Activated CD4-positive, alpha-beta T cell treated with anti-CD3 and anti-CD28 coated beads for 1 hour (primary cell): Measurements from ENCODE around the gene MFAP3.
"Not testable (repeated sequence)": the region's sequence is repeated elsewhere in the genome, so short reads cannot be mapped to it uniquely, and the experiment has no call there.

Experiments used
- DNase-seq: peaks from one replicate; pipeline ENCODE4 v3.0.0-alpha.2; 2020

The MFAP3 gene

DNA sequence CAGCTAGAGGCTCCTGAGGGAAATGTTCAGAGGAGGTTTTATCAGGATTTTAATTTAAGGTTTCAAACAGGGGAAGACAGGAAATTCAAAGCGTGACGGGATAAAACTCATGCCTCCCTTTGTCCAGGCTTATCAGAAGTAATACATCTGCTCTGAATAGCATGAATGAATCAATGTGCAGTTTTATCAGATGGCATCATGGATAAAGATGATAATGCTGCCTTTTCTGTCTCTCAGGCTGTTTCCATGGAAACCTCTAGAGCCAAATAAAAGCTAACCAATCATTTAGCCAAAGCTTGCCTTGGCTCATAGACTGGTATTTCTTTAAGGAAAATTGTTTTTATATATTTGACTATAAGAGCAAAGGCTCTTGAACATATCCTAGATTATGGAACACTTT, 16.4 kb downstream of the MFAP3 start:
- DNase-seq: no peak

DNA sequence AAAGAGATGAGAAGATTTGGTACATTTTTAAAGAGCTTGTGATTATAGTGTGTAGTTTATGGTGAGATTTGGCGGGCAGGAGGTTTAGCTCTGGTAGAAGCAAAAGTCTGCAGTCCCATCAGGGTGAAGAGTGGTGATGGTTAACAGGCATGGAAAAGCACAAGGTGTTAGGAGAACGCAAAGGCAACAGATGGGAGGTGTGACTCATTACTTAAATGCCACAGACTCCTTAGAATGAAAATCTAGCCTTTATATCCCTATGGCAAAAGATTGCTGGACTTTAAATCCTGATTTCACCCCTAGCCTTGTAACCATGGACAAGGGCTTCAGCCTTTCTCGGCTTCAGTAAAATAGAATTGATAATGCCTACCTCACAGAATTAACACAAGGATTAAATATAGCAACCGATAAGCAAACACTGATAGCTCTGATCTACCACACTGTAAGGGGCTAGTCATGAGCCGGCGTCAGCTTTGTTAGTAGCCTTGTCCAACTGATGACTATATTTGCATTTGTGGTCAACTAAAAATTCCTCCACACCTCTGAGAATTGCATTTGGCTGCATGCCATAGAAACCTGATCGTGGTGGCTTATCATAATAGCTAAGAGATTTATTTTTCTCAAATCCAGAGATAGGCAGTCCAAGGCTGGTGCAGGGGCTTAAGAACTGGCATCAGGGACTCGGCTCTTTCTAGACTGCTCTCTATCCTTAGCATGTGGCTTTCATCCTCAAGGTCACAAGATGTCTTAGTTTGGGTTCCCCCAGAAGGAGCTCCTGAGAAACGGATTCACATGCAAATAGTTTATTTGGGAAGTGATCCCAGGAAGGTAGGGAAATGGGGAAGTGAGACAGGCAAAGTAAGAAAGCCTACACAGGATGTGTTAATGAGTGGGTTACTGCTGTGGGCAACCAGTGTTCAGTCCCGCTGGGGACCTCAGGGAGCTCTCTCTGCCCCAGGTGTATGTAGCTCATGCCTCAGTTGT, 19.6 kb downstream of the MFAP3 start:
- no peak for DNase-seq

DNA sequence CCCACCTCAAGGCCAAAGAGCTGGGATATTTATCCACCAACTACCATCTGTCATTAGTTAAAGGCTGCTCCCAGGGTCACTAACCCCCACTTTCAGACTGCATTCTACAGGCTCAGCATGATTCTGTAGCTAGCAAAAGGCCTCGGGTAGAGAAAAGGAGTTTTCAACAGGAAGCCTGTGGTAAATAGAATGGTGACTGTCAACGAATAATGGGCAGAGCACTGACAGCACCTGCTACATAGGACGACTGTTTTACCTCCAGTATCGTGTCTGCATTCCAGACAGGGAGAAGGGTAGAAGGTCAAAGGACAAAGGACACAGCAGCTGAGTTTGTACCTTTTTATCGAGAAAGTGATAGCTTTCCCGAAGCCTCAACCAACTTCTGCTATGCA, 20.3 kb downstream of the MFAP3 start:
- no peak for DNase-seq

DNA sequence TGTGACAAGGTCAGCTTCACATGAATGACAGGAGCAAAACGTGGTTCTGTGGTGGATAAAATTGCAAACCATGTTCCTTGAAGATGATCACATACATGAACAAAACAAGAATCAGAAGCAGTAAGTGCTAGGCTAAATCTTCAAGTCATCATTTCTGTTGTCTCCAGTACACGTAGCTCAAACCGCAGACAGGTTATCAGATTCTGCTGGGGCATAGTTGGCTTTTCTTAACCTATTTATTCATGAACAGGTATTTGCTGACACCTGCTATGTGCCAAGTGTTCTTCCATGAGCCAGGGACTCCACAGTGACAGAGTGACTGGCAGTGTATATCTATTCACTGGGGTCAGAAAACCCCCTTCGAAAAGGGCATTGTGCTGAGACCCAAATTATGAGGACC, 20.8 kb downstream of the MFAP3 start:
- no peak for DNase-seq

DNA sequence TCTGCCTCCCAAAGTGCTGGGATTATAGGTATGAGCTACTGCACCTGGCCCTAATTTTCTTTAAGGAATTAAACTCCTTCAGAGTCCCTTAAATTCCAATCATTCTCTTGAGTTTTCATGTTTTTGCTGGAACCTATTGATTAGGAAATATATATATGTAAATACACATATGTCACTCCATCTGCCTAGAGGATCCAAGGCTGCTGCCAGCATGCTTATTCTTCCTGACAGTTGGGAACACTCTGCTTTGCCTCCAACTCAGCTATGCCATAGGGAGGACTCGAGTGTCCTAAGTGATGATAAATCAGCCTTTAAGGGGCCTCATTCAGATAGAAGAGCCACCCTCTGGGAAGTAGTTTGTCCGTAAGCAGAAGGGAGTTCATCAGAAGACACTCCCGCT, 21.8 kb downstream of the MFAP3 start:
- DNase-seq: no peak

DNA sequence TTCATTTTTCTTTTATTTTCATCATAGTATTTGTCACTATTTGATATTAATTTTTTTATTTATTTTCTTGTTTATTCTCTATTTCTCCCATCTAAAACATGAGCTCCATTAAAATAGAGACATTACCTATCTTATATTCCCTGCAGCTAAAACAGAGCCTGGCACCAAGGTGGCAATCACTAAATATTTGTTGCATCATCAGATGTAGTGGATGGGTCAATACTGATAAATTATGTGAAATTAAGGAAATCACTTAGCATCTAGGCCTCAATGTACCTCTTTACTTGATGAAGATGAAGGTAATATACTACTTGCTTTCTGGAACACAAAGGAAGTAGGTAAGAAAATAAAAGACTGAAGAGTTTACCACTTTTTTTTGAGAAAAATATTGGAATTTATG, 24.6 kb downstream of the MFAP3 start:
- DNase-seq: no peak

DNA sequence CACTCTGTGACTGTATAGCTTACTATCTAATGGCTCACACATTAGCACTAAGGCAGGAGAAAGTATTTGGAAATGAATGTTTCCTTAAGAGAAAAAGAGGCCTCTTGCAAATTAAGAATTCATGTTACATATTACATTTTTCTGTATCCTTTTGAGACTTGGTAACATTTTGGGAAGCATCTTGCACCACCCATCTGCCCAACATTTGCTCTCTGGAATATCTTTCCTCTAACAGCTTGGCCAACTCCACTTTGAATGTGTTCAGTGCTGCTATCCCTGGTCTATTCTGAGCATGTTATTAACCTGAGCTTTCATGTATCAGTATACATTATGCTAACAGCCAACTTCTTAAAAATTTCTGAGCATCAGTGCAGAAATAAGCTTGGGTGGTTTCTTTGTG, 27.2 kb downstream of the MFAP3 start:
- no peak for DNase-seq

DNA sequence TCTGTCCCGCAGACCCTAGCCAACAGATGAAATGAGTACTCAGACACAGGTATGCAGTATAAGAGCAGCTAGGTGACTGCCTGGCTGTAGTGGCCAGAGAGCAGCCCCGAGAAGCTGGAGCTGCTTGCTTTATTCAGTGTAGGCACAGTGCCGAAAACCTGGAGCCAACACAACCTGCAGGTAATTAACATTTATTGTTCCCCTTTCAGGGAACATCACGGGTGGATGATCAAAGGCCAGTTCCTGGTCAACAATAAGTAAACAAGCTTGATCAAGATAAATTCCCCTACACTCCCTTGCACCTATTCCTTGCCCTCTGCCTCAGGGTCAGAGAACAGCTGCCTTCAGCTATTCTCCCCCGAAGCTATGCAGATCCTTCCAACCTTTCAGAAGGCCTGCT, 31.1 kb downstream of the MFAP3 start:
- DNase-seq: not testable (repeated sequence)

DNA sequence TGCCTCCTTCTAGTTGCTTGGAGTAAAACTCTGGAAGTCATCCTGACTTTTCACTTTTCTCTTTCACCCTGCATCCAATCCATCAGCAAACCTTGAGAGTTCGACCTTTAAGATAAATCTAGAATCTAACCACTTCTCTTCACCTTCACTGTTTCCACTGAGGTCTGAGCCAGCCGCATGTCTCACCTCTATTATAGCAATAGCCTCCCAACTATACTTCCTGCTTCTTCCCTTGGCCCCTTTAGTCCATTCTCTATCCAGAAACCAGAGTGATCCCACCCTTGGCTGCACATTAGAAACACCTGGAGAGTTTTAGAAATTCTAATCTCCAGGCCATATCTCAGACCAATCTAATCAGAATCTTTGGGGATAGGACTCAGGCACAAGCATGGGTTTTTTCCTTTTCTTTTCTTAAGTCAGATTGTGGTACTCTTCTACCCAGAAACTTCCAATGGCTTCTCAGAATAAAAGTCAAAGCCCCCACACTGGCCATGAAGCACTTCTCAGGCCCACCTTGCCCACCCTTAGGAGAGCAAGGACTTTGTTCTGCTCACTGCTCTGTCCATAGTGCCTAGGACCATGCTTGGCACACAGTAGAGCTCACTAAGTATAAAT, 33.1 kb downstream of the MFAP3 start:
- DNase-seq: no peak

DNA sequence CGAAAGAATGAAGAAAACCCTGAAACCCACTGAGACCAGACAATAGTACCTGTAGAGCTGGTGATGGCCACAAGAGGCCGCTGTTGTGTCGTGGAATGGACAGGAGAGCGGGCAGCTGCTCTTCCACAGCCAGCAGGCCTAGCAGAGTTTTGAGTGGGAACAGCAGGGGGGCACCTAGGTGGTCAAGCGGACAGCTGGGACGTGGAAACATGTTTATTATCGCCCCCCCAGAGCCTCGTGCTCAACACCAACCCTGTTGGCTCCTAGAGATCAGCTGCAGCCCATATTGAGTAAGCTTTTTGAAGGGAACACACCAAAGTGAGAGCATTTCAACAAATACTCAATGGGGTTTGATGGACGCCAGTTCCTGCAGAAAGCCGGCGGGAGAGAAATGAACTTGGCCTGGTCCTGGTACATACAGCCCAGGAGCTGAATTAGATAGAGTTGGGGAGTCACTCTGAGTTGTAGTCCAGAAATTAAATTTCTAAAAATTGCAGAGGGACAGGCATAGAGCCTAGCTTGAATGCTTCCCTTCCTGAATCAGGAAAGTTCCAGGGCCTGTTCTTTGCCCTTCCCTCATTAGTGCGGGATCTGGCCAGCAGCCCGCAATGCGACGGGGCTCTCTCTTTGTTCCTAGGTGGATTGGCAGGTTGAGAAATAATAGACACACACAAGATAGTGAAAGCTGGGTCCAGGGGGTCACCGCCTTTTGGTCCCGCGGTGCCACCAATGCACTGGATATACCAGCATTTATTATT, 33.8 kb downstream of the MFAP3 start:
- peak; percentile 72 for DNase-seq

DNA sequence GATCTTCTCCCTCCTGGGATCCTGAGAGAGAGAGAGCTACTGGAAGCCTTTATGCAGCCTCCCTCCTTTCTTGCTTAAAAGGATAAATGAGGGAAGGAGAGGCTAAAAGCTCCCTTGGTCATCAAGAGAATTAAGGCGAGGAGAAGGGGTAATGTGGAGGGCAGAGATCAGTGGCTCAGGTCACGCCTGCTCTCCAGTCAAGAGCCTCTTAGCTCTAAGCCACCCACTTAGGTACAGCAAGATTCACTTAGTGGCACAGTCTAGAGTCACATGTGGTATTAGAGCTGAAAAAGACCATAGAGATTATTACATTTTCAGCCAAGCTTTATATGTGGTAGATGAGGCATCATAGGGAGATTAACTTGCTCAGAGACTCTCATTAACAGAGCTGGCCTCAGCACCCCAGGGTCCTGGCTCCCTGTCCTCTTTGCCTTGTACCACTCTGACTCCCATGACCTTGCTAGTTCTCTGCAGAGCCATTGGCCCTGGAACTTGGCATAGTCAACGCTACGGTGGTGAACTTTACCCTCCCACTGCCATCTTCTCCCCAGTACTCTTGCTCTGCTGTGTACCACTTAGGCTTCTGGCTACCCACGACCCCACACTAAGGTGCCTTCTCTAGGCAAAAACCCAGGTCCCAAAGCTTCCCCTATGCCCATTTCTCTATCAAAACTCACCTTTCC, 37.6 kb downstream of the MFAP3 start:
- DNase-seq: no peak

DNA sequence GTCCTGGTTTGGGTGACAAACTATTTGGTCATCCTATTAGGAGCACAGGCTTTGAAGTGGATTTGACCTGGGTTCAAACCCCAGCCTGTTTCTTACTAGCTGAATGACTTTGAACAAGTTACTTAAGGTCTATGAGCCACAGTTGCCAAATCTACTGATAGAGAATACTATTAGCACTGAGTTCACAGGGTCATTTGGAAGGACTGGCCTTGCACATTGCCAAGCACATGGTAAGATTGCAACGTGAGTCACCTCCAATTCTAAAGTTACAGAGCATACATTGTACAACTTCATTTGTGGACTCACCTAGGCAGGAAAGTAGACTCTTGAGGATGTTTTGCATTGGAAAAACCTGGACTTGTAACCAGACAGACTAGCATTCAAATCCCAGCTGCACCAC, 38.9 kb downstream of the MFAP3 start:
- no peak for DNase-seq

DNA sequence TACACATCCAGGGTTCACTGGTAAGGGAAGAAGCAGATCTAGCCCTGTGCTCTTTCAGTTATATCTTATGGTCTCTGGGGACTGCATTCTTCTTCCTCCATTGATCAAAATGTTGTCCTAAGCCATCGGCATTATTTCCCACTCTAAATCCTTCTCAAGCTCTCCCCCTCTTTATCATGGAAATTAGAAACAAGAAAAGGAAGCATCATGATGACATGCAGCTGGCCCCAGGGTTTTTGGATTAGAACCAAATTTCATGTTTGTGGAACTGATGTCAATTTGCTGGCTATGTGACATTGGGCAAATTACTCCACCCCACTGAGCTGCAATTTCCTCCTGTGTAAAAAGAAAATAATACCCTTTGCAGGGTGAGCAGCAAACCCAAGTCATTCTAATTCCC, 39.5 kb downstream of the MFAP3 start:
- no peak for DNase-seq

DNA sequence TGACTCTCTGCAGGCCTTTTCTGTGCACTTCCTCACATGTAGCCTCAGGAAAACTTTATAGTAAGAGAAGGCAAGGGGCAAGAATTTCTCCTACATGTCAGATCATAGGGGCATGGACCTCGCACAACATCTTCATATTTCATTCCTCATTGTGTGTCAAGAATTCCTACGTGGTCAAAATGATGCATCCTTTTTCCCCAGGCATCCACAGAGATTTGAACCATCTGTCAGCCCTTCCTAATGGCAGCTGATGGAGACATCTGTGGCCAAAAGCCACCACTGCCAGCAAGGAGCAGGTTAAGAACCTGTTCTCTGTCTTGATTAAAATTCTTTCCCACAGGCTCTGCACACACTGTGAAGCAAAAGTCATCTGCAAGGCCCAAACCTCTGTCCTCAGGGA, 42.5 kb downstream of the MFAP3 start:
- DNase-seq: no peak

DNA sequence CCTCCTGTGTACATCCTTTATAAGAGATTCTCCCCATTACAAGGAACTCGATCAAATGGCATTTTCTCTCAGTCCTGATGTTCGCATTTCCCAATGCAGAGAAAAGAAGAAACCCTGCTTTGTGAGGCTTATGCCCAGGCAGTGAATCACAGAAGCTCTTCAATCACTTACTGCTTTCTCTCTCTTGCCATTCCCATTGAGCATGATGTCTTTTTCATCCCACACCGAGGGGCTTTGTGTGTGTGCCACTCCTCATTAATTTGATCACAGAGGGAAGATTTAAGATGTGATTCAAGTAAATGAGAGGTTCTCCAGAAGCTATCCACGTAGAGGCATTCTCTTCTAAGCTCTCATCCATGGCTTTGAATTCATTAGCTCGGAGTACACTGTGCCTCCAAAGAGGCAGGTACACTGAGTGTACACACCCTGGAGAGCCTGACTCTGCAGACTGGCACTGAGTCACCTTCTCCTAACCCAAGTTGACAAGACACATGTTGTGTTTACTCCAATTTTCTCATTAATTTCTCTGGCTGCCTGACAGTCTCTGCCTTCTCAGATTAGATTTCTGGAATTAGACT, 45.4 kb downstream of the MFAP3 start:
- DNase-seq: no peak

DNA sequence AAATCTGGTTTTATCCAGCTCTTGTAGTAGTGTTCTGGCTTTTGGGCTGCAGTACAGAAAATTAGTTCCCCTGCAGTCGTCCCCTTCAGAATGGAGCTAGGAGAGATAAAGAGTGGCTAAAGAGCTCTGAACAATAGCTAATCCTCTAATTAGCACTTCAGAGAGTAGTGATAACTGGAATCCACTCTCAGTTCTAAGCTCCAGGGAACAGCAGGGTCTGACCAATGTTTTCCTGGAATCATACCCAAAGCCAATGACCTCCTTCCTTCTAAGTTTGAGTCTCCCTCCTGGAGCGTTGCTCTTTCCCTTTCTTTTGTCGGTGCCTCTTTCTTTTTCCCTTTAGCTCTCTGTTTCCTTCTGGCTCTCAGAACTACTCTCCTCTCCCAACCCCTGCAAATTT, 47.4 kb downstream of the MFAP3 start:
- no peak for DNase-seq

DNA sequence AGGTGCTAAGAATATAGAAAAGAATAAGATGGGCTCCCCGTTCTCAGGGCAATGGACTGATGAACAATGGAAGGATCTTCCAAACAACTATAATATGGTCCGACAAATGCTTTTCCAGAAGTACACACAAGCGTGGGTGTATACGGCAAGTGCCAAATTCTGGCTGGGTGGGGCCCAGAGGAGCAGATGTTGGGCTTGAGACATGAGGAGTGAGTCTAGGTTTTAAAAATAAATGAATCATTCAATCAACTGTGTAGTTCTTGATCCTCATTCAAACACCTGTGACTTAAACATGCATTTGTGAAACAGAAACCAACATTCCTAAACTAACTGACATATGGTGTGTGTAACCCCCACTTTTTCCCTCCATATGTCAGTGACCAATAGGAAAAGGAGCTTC, 47.9 kb downstream of the MFAP3 start:
- no peak for DNase-seq

DNA sequence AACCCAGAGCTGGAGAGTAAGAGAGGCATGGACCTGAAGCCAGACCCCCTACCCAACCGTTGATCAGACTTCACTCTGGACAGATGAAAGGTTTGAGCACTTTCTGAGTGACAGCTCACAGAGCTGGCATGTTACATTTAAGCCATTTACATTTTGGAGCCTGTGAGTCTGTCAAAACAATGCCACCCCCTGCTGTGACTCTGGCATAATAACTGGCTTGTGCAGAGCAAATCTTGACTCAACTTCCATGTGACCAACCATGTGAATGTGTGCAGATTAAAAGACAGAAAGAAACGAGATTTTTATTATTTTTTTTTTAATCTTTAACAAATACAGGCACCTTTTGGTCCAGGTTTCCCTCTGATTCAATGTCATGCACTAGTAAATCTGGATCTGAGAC, 48.5 kb downstream of the MFAP3 start:
- no peak for DNase-seq

DNA sequence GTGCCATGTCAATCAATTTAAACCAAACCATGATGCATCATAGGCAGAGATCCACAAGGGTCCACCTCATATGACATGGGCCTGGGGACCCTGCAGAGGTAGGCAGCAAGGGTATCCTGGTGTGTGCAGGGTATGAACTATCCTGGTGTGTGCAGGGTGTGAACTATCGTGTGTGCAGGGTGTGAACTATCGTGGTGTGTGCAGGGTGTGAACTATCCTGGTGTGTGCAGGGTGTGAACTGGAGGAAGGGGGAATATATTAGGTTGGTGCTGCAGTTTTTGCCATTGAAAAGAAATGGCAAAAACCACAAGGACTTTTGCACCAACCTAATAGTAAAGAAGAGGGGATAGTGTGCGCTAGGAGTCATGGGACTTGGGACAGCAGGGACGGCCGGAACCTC, 50.0 kb downstream of the MFAP3 start:
- DNase-seq: no peak

DNA sequence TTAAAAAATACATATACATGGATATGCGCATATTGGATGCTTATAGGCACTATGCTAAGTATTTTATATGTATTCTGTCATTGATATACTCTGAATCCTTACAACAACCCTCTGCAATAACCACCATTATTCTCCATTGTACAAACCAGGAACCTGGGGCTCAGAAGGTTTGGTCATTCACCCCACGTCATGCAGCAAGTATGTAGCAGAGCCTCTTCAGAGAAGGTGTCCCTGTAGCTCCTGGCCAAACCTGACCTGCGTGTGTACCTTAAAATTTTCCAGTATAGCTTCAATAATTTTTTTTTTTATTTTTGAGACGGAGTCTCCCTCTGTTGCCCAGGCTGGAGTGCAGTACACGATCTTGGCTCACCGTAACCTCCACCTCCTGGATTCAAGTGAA, 51.9 kb downstream of the MFAP3 start:
- DNase-seq: no peak

DNA sequence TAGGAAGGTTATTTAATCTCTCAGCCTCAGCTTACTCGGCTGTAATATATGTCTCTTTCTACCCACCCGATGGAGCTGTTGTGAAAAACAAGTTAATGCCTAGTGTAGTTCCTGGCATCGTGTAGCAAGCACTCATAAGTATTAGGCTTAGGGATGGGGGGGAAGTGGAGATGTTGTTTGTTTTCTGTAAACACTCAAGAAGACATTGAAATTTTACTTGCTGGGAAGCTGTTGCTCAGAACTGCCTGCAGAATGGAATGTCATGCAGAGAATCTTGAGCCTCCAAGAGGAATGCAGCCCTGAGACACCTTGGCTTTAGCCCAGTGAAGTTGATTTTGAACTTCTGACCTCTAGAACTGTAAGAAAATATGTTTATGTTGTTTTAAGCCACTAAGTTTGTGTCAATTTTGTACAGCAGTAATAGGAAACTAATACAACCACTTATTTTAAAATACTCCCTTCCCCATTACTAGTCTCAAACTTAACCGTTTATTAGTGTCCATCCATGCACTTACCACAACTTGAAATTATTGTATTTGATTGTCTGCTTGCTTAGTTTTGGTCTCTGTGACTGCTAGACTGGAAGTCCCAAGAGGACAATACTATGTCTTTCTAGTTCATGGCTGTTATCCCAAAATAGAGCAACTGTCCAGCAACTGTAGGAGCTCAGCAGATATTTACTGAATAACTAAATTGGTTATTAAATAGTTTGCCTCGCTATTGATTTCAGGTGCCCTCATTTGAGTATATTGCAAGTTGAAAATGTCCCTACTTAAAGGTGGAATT, 53.8 kb downstream of the MFAP3 start:
- DNase-seq: no peak

DNA sequence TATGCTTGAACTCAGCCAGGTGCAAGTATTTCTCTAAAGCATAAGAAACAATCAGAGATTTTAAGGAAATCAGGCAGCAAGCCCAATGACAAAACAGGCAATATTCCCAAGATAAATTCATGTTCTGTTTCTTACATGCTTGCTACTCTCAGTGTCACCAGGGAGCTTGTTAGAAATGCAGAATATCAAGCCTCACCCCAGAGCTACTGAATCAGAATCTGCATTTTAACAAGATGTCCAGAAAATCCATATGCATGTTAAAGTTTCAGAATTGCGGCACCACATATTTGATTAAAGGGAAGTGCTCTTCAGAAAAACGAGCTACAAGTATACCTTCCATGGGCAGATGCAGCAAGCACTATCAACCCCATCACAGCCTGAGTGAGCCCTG, 54.4 kb downstream of the MFAP3 start:
- no peak for DNase-seq
